ENCODE data around the gene CAPRIN1. TPM values are rescaled to one million over a fixed set of nuclear protein-coding genes. Genes with fewer than 3 reads are reported as not detected.

CAPRIN1 gene
- total and polyA plus RNA-seq, 2 experiments from 2014 or later = 127 to 176 TPM

DNA sequence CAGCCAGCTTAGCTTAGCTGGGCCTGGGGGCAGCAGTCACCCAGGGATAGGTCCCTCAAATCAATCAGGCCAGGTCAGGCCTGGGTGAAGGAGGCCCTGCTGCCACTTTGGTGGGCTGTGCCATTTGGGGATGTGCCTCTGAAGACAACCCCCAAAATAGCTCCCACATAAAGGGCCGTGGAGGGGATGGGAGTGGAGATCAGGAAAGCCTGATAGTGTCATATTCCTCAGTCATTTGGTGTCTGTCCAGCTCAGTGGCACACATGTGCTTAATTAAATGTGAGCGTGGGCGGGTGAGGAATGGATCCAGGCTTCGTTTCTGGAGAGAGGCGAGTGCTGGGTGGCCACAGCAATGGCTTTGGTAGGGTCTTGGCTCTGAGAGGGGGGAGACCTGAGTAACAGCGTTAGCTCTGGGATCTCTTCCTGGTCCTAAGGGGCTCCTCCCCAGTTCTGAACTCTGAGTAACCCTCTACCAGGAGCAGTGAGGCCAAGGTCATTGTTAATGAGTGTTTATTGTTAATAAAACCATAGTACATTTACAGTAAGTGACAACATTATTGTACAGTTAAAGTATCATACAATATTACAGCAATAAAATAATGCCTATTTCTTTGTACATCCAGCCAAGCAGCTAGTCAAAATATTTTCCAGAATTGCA, 99.1 kb downstream of the CAPRIN1 start:
- no peaks in the 10 kb centered on the region for H4K20me1 ChIP-seq (ENCODE audit: insufficient read depth)
- H3F3A ChIP-seq (ENCODE audit: insufficient read depth) = no peaks in the 10 kb centered on the region
- TF ChIP-seq EZH2phosphoT487 (IDR thresholded peaks at IDR 0.05; ENCODE audit: insufficient read depth, low read depth) = no peak
- no peak for TF ChIP-seq EZH2 (IDR thresholded peaks at IDR 0.05; ENCODE audit: insufficient read depth, poor library complexity, severe bottlenecking)
- in situ Hi-C loops (cut with MboI) = no loop called here
- H3K4me2 ChIP-seq (ENCODE audit: unreplicated experiment) = peak overlapping the region; percentile 18
- H3K9ac ChIP-seq = no peak overlapping the region
- H3K9me3 ChIP-seq (ENCODE audit: low read depth) = no peaks in the 10 kb centered on the region
- H3K79me2 ChIP-seq (ENCODE audit: insufficient read depth) = no peaks in the 10 kb centered on the region
- H3K36me3 ChIP-seq (ENCODE audit: low read depth) = peaks cover 5% of the 10 kb centered on the region
- 12 to 19% methylated on average over 6 of the region's 6 CpGs for WGBS, 2 experiments (ENCODE audit: low coverage in 1 of 2, low lambda C conversion rate in 2 of 2, missing lambda C conversion rate in 2 of 2)
- H3K4me3 ChIP-seq = no peak overlapping the region
- no peaks in the 10 kb centered on the region for H3K9me2 ChIP-seq (ENCODE audit: insufficient read depth)
- peaks cover 10% of the 10 kb centered on the region for H3K4me1 ChIP-seq (ENCODE audit: insufficient read depth)
- DNase-seq = peak; percentile 89
- H2AFZ ChIP-seq = no peak overlapping the region
- H3K27me3 ChIP-seq (replicated peaks; ENCODE audit: insufficient read depth) = no peaks in the 10 kb centered on the region
- no peak overlapping the region for H3K27ac ChIP-seq

Other genes with a start within 250 kb of the CAPRIN1 start
- gene LMO2, start 159.7 kb upstream of the CAPRIN1 start, total RNA-seq (2014; rRNA removed; shearing (Covaris generic)) = 0.25 TPM in 1 of 2 replicates, not detected in the other
- not detected in 2 replicates for gene LMO2, start 159.7 kb upstream of the CAPRIN1 start, polyA plus RNA-seq (2016; fragmentation: Nextera tagmentation; extraction: Ambion mirVana)
- gene NAT10, start 53.9 kb downstream of the CAPRIN1 start, total RNA-seq (2014; rRNA removed; shearing (Covaris generic)) = 21.4 and 34.3 TPM in 2 replicates
- gene NAT10, start 53.9 kb downstream of the CAPRIN1 start, polyA plus RNA-seq (2016; fragmentation: Nextera tagmentation; extraction: Ambion mirVana) = 24.0 and 27.5 TPM in 2 replicates